Gastroesophageal sphincter (tissue), 3 donors: ENCODE data around the gene ARMH2.

Source experiments
- CTCF ChIP-seq, 4 experiments: fragments of 200-600 bp in 2 of 4; fragments of 450-650 bp in 2 of 4; sonication (generic) in 1 of 4; IDR thresholded peaks; one replicate each; pipeline ENCODE4 v1.5.1; 2017 to 2019; ENCODE audit warnings: antibody characterized with exemption in 4 of 4, mild to moderate bottlenecking in 2 of 4, moderate library complexity in 2 of 4
- EP300 ChIP-seq: sonication (generic); formaldehyde crosslinking; IDR thresholded peaks from one replicate; pipeline ENCODE4 v1.6.1; 2017; ENCODE audit warnings: antibody characterized with exemption, mild to moderate bottlenecking
- POLR2A ChIP-seq, 2 donors: fragments of 450-650 bp; IDR thresholded peaks; one replicate each; pipeline ENCODE4 v1.6.1; 2017; ENCODE audit warnings: antibody characterized with exemption in 2 of 2, mild to moderate bottlenecking in 2 of 2, moderate library complexity in 1 of 2
- POLR2AphosphoS5 ChIP-seq: sonication (generic); formaldehyde crosslinking; IDR thresholded peaks from one replicate; pipeline ENCODE4 v1.6.1; 2017; ENCODE audit warnings: antibody characterized with exemption

DNA sequence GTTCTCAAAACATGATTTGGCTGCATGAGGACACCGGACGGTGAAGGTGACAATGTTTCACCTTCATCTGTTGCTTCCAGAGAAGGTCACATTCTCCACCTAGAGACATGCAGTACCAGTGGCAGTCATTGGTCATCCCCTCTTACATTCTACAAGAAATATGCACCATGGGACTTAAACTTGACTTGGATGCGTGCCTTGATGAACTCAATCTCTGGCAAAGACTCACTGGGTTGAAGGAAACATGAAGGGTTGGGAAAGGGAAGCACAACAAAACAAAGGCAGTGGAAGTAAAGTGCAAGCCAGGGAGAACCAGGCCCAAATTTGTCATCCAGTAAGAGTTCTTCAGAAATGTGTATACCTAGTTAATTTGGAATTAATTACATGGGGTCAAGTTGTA, 39.4 kb upstream of the ARMH2 start:
- TF ChIP-seq POLR2A (IDR thresholded peaks at IDR 0.05) (no peak), CTCF (IDR thresholded peaks at IDR 0.05) (no peak), POLR2AphosphoS5 (no peak), EP300 (no peak)
